Measurements from ENCODE around the gene PPEF1.

DNA sequence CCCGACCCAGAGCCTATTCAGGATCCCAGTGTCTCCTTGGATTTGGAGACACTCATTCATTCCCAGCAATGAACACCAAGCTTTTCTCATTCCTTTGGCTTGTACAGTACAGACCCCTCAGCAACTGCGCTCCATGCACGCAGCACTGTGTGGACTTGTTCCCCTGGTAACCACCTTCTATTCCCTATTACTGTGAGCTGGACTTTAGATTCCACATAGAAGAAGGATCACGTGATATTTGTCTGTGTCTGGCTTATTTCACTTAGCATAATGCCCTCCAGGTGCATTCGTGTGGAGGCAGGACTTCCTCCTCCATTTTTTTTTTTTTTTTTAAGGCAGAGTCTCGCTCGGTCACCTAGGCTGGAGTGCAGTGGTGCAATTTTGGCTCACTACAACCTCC, 170.0 kb downstream of the PPEF1 start:
- TF ChIP-seq NPAS2 (CRISPR knock-in tag; IDR thresholded peaks at IDR 0.05; ENCODE audit: borderline replicate concordance) (no peak), NR3C1 (IDR thresholded peaks at IDR 0.05) (no peak), POLR2A (IDR thresholded peaks at IDR 0.05; ENCODE audit: low read length) (no peak), CBX8 (IDR thresholded peaks at IDR 0.05) (no peak), HOXA7 (CRISPR knock-in tag; IDR thresholded peaks at IDR 0.05) (no peak), SMC3 (IDR thresholded peaks at IDR 0.05) (no peak)
